Panc1 (cell line): ENCODE measurements around the gene MBD3.

Experiments
- CTCF ChIP-seq: fragments of 450-650 bp; IDR thresholded peaks from 2 replicates; pipeline ENCODE4 v1.5.1; 2017; ENCODE audit warnings: mild to moderate bottlenecking
- POLR2AphosphoS5 ChIP-seq: IDR thresholded peaks from 2 replicates; pipeline ENCODE4 v1.6.1; 2012; ENCODE audit warnings: mild to moderate bottlenecking, low read depth, low read length, moderate library complexity
- SIN3A ChIP-seq: IDR thresholded peaks from 2 replicates; pipeline ENCODE4 v1.6.1; 2012; ENCODE audit warnings: low read depth, mild to moderate bottlenecking, low read length, moderate library complexity, borderline replicate concordance; ENCODE audit not compliant: insufficient read depth

GRCh38 chr19:1636325-1637236 lies 43.9 kb upstream of the MBD3 start:
- TF ChIP-seq CTCF (no peak), POLR2AphosphoS5 (no peak), SIN3A (no peak)
